HCT116 (cell line): Measurements from ENCODE around the gene TNFSF13. TPM values are rescaled to one million over a fixed set of nuclear protein-coding genes. Genes with fewer than 3 reads are reported as not detected.

ENCODE experiments used
- ATAC-seq: fragments of 200-7000 bp; cut with Tn5 transposase; 2 replicates; pipeline ENCODE4 v1.9.1; 2020; ENCODE audit warnings: mild to moderate bottlenecking, moderate library complexity
- BruUV-seq: library from RNA; stranded (reverse); fragments of 400-500 nt; replicated peaks from 2 replicates; lab custom pipeline; 2021; lab: Mats Ljungman, UMichigan
- CTCF ChIA-PET: fragments of 300-600 bp; sonication (Branson Sonifier 250); formaldehyde crosslinking; loops from one replicate; lab custom pipeline; 2021; ENCODE audit warnings: antibody characterized with exemption; lab: Charles Lee
- POLR2A ChIA-PET: fragments of 300-600, 350-600 bp; sonication (Branson Sonifier 250); formaldehyde crosslinking; loops from one replicate; lab custom pipeline; 2021; ENCODE audit warnings: antibody characterized with exemption; lab: Charles Lee
- RAD21 ChIA-PET, 2 experiments: fragments of 300-600 bp; sonication (Branson Sonifier 250); formaldehyde crosslinking; loops; one replicate each; lab custom pipeline; 2023; ENCODE audit warnings: low total read pairs in 2 of 2; ENCODE audit not compliant: uncharacterized antibody in 2 of 2, unreplicated experiment in 2 of 2, low non-redundant PET in 1 of 2; lab: Charles Lee
- DNase-seq: peaks from one replicate; pipeline ENCODE4 v3.0.0-alpha.2; 2010; ENCODE audit warnings: low read depth, low spot score
- H2AFZ ChIP-seq: fragments of 200-600 bp; shearing (Covaris generic), sonication (generic); 2 replicates; pipeline ENCODE4 v1.6.1; 2017; ENCODE audit warnings: low read depth, mixed run types, mixed read lengths, antibody characterized with exemption, low read length; ENCODE audit not compliant: poor library complexity, severe bottlenecking
- H3K27ac ChIP-seq: 2 replicates; pipeline ENCODE4 v1.5.1; 2012; ENCODE audit warnings: low read depth, low read length
- H3K27me3 ChIP-seq: fragments of 200-600 bp; sonication (generic); 2 replicates; pipeline ENCODE4 v1.6.1; 2016; ENCODE audit warnings: mixed run types, low read length, mixed read lengths; ENCODE audit not compliant: insufficient read depth
- H3K36me3 ChIP-seq, 2 experiments: fragments of 200-500 bp in 1 of 2; fragments of 200-600 bp in 1 of 2; sonication (Bioruptor generic) in 1 of 2; sonication (generic) in 1 of 2; 2 replicates each; pipeline versions ENCODE4 v1.5.1 to v1.6.1; 2014 to 2016; ENCODE audit warnings: low read length in 2 of 2, inconsistent platforms in 1 of 2, mixed read lengths in 1 of 2, mixed run types in 1 of 2; ENCODE audit not compliant: insufficient read depth in 2 of 2, control insufficient read depth in 1 of 2
- H3K4me1 ChIP-seq, 2 experiments: fragments of 200-600 bp in 1 of 2; sonication (generic) in 1 of 2; 2 replicates each; pipeline versions ENCODE4 v1.5.1 to v1.6.1; 2012 to 2017; ENCODE audit warnings: low read length in 2 of 2, inconsistent platforms in 1 of 2, mild to moderate bottlenecking in 1 of 2, mixed read lengths in 1 of 2, mixed run types in 1 of 2, moderate library complexity in 1 of 2; ENCODE audit not compliant: insufficient read depth in 2 of 2, control insufficient read depth in 1 of 2
- H3K4me2 ChIP-seq: fragments of 200-600 bp; sonication (generic); 2 replicates; pipeline ENCODE4 v1.6.1; 2017; ENCODE audit warnings: mixed run types, low read length, mixed read lengths
- H3K4me3 ChIP-seq, 2 experiments: fragments of 200-600 bp in 1 of 2; sonication (generic) in 1 of 2; replicated peaks in 1 of 2; 2 replicates each; pipeline ENCODE4 v1.5.1; 2011 to 2016; ENCODE audit warnings: low read length in 2 of 2, control low read depth in 1 of 2, low read depth in 1 of 2, mild to moderate bottlenecking in 1 of 2, mixed read lengths in 1 of 2, mixed run types in 1 of 2
- H3K79me2 ChIP-seq: fragments of 200-600 bp; sonication (generic); 2 replicates; pipeline ENCODE4 v1.6.1; 2017; ENCODE audit warnings: mild to moderate bottlenecking, mixed run types, low read length, moderate library complexity, mixed read lengths; ENCODE audit not compliant: insufficient read depth
- H3K9ac ChIP-seq: fragments of 200-600 bp; sonication (generic); 2 replicates; pipeline ENCODE4 v1.6.1; 2016; ENCODE audit warnings: low read length, mixed read lengths
- H3K9me2 ChIP-seq: fragments of 200-600 bp; sonication (generic), shearing (Covaris generic); 2 replicates; pipeline ENCODE4 v1.6.1; 2017; ENCODE audit warnings: mixed run types, mild to moderate bottlenecking, moderate library complexity; ENCODE audit not compliant: insufficient read depth
- H3K9me3 ChIP-seq, 2 experiments: fragments of 200-500 bp in 1 of 2; fragments of 200-600 bp in 1 of 2; sonication (Bioruptor generic) in 1 of 2; sonication (generic) in 1 of 2; 2 replicates each; pipeline ENCODE4 v1.6.1; 2014 to 2017; ENCODE audit warnings: low read length in 2 of 2, mixed read lengths in 2 of 2, inconsistent platforms in 1 of 2, low read depth in 1 of 2, mild to moderate bottlenecking in 1 of 2, mixed run types in 1 of 2, moderate library complexity in 1 of 2; ENCODE audit not compliant: control insufficient read depth in 1 of 2, insufficient read depth in 1 of 2
- H4K20me1 ChIP-seq: fragments of 200-600 bp; sonication (generic), shearing (Covaris generic); 2 replicates; pipeline ENCODE4 v1.6.1; 2017; ENCODE audit warnings: mixed run types, mild to moderate bottlenecking, moderate library complexity; ENCODE audit not compliant: insufficient read depth
- CEBPB ChIP-seq: IDR thresholded peaks from 2 replicates; pipeline ENCODE4 v1.6.1; 2012; ENCODE audit warnings: low read depth
- EGR1 ChIP-seq: IDR thresholded peaks from 2 replicates; pipeline ENCODE4 v1.6.1; 2012; ENCODE audit warnings: low read depth
- EZH2 ChIP-seq: fragments of 200-600 bp; sonication (generic); IDR thresholded peaks from 2 replicates; pipeline ENCODE4 v1.6.1; 2017; ENCODE audit warnings: antibody characterized with exemption, mixed run types
- EZH2phosphoT487 ChIP-seq: fragments of 200-600 bp; IDR thresholded peaks from 2 replicates; pipeline ENCODE4 v1.6.1; 2018; ENCODE audit warnings: antibody characterized with exemption, borderline replicate concordance
- FOSL1 ChIP-seq: IDR thresholded peaks from 2 replicates; pipeline ENCODE4 v1.6.1; 2012; ENCODE audit warnings: low read depth
- JUND ChIP-seq: IDR thresholded peaks from 2 replicates; pipeline ENCODE4 v1.6.1; 2012
- RAD21 ChIP-seq: IDR thresholded peaks from 2 replicates; pipeline ENCODE4 v1.6.1; 2012; ENCODE audit warnings: low read depth, mild to moderate bottlenecking
- SP1 ChIP-seq: IDR thresholded peaks from 2 replicates; pipeline ENCODE4 v1.6.1; 2012; ENCODE audit warnings: low read depth
- YY1 ChIP-seq: IDR thresholded peaks from 2 replicates; pipeline ENCODE4 v1.6.1; 2011; ENCODE audit warnings: low read length, low read depth, moderate library complexity, mild to moderate bottlenecking; ENCODE audit not compliant: insufficient replicate concordance; ENCODE audit errors: extremely low read depth
- intact Hi-C: fragments of 100-400 bp; cut with micrococcal nuclease; formaldehyde crosslinking; loops from 2 replicates; pipeline ENCODE4 v1.10.0; 2022
- total RNA-seq: library from RNA; stranded (reverse); gene quantifications from one replicate; pipeline ENCODE4 v1.2.1, GENCODE V29; 2021; ENCODE audit not compliant: unreplicated experiment
- TF ChIP-seq, protein P1 (sequence below): IDR thresholded peaks from 2 replicates; pipeline ENCODE4 v1.6.1; 2012; ENCODE audit warnings: low read depth
- TF ChIP-seq, protein P2 (sequence below): IDR thresholded peaks from 2 replicates; pipeline ENCODE4 v1.6.1; 2011; ENCODE audit warnings: mild to moderate bottlenecking, low read length, moderate library complexity; ENCODE audit not compliant: insufficient replicate concordance; ENCODE audit errors: extremely low read depth
- TF ChIP-seq, protein P3 (sequence below): IDR thresholded peaks from 2 replicates; pipeline ENCODE4 v1.6.1; 2012
- TF ChIP-seq, protein P4 (sequence below), 3 experiments: fragments of 200-600 bp in 1 of 3; sonication (generic) in 1 of 3; IDR thresholded peaks in 2 of 3; conservative IDR thresholded peaks in 1 of 3; 2 replicates each; pipeline ENCODE4 v1.5.1; 2012 to 2017; ENCODE audit warnings: low read depth in 2 of 3, low read length in 2 of 3, antibody characterized with exemption in 1 of 3, borderline replicate concordance in 1 of 3, control low read depth in 1 of 3, mild to moderate bottlenecking in 1 of 3, mixed read lengths in 1 of 3, mixed run types in 1 of 3, moderate library complexity in 1 of 3; ENCODE audit not compliant: insufficient read depth in 1 of 3
- TF ChIP-seq, protein P5 (sequence below): IDR thresholded peaks from 2 replicates; pipeline ENCODE4 v1.6.1; 2012

Gene TNFSF13
- total RNA-seq, 1 experiment from 2014 or later, result 0.71 TPM

DNA sequence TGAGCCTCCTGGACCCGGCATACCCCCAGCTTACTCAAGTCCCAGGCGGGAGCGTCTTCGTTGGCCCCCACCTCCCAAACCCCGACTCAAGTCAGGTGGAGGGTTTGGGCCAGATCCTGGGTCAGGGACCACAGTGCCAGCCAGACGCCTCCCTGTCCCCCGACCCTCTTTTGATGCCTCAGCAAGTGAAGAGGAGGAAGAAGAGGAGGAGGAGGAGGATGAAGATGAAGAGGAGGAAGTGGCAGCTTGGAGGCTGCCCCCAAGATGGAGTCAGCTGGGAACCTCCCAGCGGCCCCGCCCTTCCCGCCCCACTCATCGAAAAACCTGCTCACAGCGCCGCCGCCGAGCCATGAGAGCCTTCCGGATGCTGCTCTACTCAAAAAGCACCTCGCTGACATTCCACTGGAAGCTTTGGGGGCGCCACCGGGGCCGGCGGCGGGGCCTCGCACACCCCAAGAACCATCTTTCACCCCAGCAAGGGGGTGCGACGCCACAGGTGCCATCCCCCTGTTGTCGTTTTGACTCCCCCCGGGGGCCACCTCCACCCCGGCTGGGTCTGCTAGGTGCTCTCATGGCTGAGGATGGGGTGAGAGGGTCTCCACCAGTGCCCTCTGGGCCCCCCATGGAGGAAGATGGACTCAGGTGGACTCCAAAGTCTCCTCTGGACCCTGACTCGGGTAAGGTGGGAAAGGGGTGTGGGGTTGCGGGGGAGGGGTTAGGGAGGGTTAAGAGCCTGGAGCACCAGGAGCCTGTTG lies 4.7 kb downstream of the TNFSF13 start:
- H2AFZ ChIP-seq, result no peak overlapping the region
- H3K9ac ChIP-seq, result peak overlapping the region; percentile 98
- H3K4me1 ChIP-seq, result peaks cover 27 to 45% of the 10 kb centered on the region in 2 experiments
- H3K79me2 ChIP-seq, result peaks cover 63% of the 10 kb centered on the region
- H3K9me2 ChIP-seq, result no peaks in the 10 kb centered on the region
- H4K20me1 ChIP-seq, result no peaks in the 10 kb centered on the region
- no peak for TF ChIP-seq CEBPB
- TF ChIP-seq YY1, result no peak
- no peak for TF ChIP-seq RAD21
- TF ChIP-seq EGR1, result no peak
- TF ChIP-seq EZH2, result no peak
- TF ChIP-seq, protein P1, sequence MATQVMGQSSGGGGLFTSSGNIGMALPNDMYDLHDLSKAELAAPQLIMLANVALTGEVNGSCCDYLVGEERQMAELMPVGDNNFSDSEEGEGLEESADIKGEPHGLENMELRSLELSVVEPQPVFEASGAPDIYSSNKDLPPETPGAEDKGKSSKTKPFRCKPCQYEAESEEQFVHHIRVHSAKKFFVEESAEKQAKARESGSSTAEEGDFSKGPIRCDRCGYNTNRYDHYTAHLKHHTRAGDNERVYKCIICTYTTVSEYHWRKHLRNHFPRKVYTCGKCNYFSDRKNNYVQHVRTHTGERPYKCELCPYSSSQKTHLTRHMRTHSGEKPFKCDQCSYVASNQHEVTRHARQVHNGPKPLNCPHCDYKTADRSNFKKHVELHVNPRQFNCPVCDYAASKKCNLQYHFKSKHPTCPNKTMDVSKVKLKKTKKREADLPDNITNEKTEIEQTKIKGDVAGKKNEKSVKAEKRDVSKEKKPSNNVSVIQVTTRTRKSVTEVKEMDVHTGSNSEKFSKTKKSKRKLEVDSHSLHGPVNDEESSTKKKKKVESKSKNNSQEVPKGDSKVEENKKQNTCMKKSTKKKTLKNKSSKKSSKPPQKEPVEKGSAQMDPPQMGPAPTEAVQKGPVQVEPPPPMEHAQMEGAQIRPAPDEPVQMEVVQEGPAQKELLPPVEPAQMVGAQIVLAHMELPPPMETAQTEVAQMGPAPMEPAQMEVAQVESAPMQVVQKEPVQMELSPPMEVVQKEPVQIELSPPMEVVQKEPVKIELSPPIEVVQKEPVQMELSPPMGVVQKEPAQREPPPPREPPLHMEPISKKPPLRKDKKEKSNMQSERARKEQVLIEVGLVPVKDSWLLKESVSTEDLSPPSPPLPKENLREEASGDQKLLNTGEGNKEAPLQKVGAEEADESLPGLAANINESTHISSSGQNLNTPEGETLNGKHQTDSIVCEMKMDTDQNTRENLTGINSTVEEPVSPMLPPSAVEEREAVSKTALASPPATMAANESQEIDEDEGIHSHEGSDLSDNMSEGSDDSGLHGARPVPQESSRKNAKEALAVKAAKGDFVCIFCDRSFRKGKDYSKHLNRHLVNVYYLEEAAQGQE, result no peak
- TF ChIP-seq, protein P2, sequence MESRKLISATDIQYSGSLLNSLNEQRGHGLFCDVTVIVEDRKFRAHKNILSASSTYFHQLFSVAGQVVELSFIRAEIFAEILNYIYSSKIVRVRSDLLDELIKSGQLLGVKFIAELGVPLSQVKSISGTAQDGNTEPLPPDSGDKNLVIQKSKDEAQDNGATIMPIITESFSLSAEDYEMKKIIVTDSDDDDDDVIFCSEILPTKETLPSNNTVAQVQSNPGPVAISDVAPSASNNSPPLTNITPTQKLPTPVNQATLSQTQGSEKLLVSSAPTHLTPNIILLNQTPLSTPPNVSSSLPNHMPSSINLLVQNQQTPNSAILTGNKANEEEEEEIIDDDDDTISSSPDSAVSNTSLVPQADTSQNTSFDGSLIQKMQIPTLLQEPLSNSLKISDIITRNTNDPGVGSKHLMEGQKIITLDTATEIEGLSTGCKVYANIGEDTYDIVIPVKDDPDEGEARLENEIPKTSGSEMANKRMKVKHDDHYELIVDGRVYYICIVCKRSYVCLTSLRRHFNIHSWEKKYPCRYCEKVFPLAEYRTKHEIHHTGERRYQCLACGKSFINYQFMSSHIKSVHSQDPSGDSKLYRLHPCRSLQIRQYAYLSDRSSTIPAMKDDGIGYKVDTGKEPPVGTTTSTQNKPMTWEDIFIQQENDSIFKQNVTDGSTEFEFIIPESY, result no peak
- no peak for TF ChIP-seq JUND
- TF ChIP-seq FOSL1, result no peak
- no peak for TF ChIP-seq EZH2phosphoT487
- TF ChIP-seq SP1, result no peak
- TF ChIP-seq, protein P3, sequence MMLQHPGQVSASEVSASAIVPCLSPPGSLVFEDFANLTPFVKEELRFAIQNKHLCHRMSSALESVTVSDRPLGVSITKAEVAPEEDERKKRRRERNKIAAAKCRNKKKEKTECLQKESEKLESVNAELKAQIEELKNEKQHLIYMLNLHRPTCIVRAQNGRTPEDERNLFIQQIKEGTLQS, result no peak
- TF ChIP-seq, protein P4, sequence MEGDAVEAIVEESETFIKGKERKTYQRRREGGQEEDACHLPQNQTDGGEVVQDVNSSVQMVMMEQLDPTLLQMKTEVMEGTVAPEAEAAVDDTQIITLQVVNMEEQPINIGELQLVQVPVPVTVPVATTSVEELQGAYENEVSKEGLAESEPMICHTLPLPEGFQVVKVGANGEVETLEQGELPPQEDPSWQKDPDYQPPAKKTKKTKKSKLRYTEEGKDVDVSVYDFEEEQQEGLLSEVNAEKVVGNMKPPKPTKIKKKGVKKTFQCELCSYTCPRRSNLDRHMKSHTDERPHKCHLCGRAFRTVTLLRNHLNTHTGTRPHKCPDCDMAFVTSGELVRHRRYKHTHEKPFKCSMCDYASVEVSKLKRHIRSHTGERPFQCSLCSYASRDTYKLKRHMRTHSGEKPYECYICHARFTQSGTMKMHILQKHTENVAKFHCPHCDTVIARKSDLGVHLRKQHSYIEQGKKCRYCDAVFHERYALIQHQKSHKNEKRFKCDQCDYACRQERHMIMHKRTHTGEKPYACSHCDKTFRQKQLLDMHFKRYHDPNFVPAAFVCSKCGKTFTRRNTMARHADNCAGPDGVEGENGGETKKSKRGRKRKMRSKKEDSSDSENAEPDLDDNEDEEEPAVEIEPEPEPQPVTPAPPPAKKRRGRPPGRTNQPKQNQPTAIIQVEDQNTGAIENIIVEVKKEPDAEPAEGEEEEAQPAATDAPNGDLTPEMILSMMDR (IDR thresholded peaks at IDR 0.05 in 2 of 3, conservative IDR thresholded peaks at IDR 0.05 in 1 of 3; ENCODE audit: borderline replicate concordance in 1 of 3, insufficient read depth in 1 of 3, low read depth in 2 of 3, low read length in 2 of 3), result no peak
- TF ChIP-seq, protein P5, sequence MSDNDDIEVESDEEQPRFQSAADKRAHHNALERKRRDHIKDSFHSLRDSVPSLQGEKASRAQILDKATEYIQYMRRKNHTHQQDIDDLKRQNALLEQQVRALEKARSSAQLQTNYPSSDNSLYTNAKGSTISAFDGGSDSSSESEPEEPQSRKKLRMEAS, result no peak
- TF ChIP-seq, all 23 proteins: peak for 0
- Histone ChIP-seq H3K27me3 (no peaks in the 10 kb centered on the region), H3K4me3 (peak overlapping the region; percentile 79 to 83), H3K27ac (no peak overlapping the region; the same call in 1 of the 2 replicates), H3K36me3 (peaks cover 32 to 40% of the 10 kb centered on the region in 2 experiments), H3K4me2 (peak overlapping the region; percentile 95), H3K9me3 (no peaks in the 10 kb centered on the region)
- POLR2A ChIA-PET, result interaction anchor here (1.2 kb wide), 1 partner anchor 125 kb away, joined by 3 read pairs; the partner anchor contains the start of gene WRAP53
- CTCF ChIA-PET, result no interaction called here
- intact Hi-C loops, result loop anchor here (10.0 kb wide), 1 partner anchor 78 kb away; the partner anchor contains the start of genes POLR2A and SLC35G6
- RAD21 ChIA-PET, result no interaction called here
- DNase-seq (no peak), ATAC-seq (no peak)
- no TSS peak for BruUV-seq
